Gastrocnemius medialis (tissue), 4 donors: ENCODE measurements around the gene NR1H4. TPM values are rescaled to one million over a fixed set of nuclear protein-coding genes. Genes with fewer than 3 reads are reported as not detected.
"Not testable (repeated sequence)": the region's sequence is repeated elsewhere in the genome, so short reads cannot be mapped to it uniquely, and the experiment has no call there.

ENCODE experiments used
- ATAC-seq, 2 donors: fragments of 150-250 bp; one replicate each; pipeline ENCODE4 v1.9.1; 2016
- DNase-seq, 2 donors: peaks; one replicate each; pipeline ENCODE4 v3.0.0-alpha.2; 2019
- H3K27ac ChIP-seq, 4 donors: fragments of 200-600 bp; sonication (generic); 1 replicate in 1 of 4; 2 replicates in 3 of 4; pipeline ENCODE4 v1.5.1; 2016 to 2018; ENCODE audit warnings: mild to moderate bottlenecking in 2 of 4, moderate library complexity in 1 of 4
- H3K27me3 ChIP-seq, 3 donors: fragments of 200-600 bp; sonication (generic) in 2 of 3; 1 replicate in 1 of 3; 2 replicates in 2 of 3; pipeline versions ENCODE4 v1.5.1 to v1.6.0; 2016 to 2019; ENCODE audit warnings: mild to moderate bottlenecking in 1 of 3, moderate library complexity in 1 of 3
- H3K36me3 ChIP-seq, 2 donors: fragments of 200-600 bp; sonication (generic) in 1 of 2; one replicate each; pipeline ENCODE4 v1.5.1; 2017 to 2018
- H3K4me1 ChIP-seq, 2 donors: fragments of 200-600 bp; sonication (generic) in 1 of 2; one replicate each; pipeline ENCODE4 v1.5.1; 2016 to 2017; ENCODE audit warnings: mild to moderate bottlenecking in 2 of 2
- H3K4me3 ChIP-seq, 4 donors: fragments of 200-600 bp; sonication (generic) in 3 of 4; 1 replicate in 1 of 4; 2 replicates in 3 of 4; pipeline ENCODE4 v1.5.1; 2016 to 2019; ENCODE audit warnings: mild to moderate bottlenecking in 2 of 4
- H3K9me3 ChIP-seq, 3 donors: fragments of 200-600 bp; sonication (generic) in 2 of 3; 1 replicate in 1 of 3; 2 replicates in 2 of 3; pipeline ENCODE4 v1.5.1; 2016 to 2019
- CTCF ChIP-seq, 5 experiments: fragments of 450-650 bp in 3 of 5; fragments of 200-600 bp in 2 of 5; sonication (generic) in 2 of 5; IDR thresholded peaks in 4 of 5; conservative IDR thresholded peaks in 1 of 5; 1 replicate in 4 of 5; 2 replicates in 1 of 5; pipeline ENCODE4 v1.5.1; 2016 to 2019; ENCODE audit warnings: antibody characterized with exemption in 5 of 5, mild to moderate bottlenecking in 3 of 5, moderate library complexity in 3 of 5
- POLR2A ChIP-seq, 2 donors: fragments of 450-650 bp; IDR thresholded peaks; one replicate each; pipeline ENCODE4 v1.6.1; 2017; ENCODE audit warnings: antibody characterized with exemption in 2 of 2, mild to moderate bottlenecking in 2 of 2, moderate library complexity in 2 of 2
- in situ Hi-C, 4 donors: fragments of 200-750 bp; cut with MboI; loops; one replicate each; pipeline versions ENCODE4 v1.15.0 to v1.8.0; 2017; ENCODE audit warnings: low sequenced_read_pairs in 4 of 4
- intact Hi-C: fragments of 100-400 bp; cut with DNase I; formaldehyde crosslinking; loops from one replicate; pipeline ENCODE4 v1.15.1; 2023; ENCODE audit warnings: low total_unique reads
- total RNA-seq, 4 donors: library from RNA; depleted of rRNA; stranded (reverse); fragments of >200 nt; gene quantifications; one replicate each; pipeline versions ENCODE4 v1.1.0 to v1.2.3, GENCODE V29; 2016

The NR1H4 gene
- total RNA-seq, 4 donors from 2014 or later = 0.20 TPM; not detected in 3

GRCh38 chr12:100579844-100580243 is 106.2 kb downstream of the NR1H4 start:
- intact Hi-C loops = loop anchor here (10.0 kb wide), 1 partner anchor 315 kb away; the partner anchor contains the start of genes DEPDC4 and SCYL2
- TF ChIP-seq POLR2A (IDR thresholded peaks at IDR 0.05) = no peak
- no peak for TF ChIP-seq CTCF (IDR thresholded peaks at IDR 0.05 in 4 of 5, conservative IDR thresholded peaks at IDR 0.05 in 1 of 5)
- Histone ChIP-seq H3K4me1 (peaks cover under 1 to 4% of the 10 kb centered on the region in 2 donors), H3K27me3 (peaks cover 0 to 3% (median 2%) of the 10 kb centered on the region in 3 donors), H3K36me3 (no peaks in the 10 kb centered on the region), H3K27ac (no peak overlapping the region), H3K4me3 (no peak overlapping the region), H3K9me3 (no peaks in the 10 kb centered on the region)
- ATAC-seq (no peak), DNase-seq (no peak)
- in situ Hi-C loops = no loop called here

- TF ChIP-seq POLR2A (IDR thresholded peaks at IDR 0.05) = no peak
- no peak for TF ChIP-seq CTCF (IDR thresholded peaks at IDR 0.05 in 4 of 5, conservative IDR thresholded peaks at IDR 0.05 in 1 of 5)
- DNase-seq (no peak), ATAC-seq (no peak)
- H3K27me3 ChIP-seq = no peaks in the 10 kb centered on the region
- no peak overlapping the region for H3K27ac ChIP-seq
- H3K4me1 ChIP-seq = no peaks in the 10 kb centered on the region
- intact Hi-C loops (no loop called here), in situ Hi-C loops (no loop called here)
- no peak overlapping the region for H3K4me3 ChIP-seq
- no peaks in the 10 kb centered on the region for H3K9me3 ChIP-seq
- no peaks in the 10 kb centered on the region for H3K36me3 ChIP-seq
These were observed 110.6 kb downstream of the NR1H4 start for GRCh38 chr12:100584256-100584655.

GRCh38 chr12:100591979-100592378 is 118.3 kb downstream of the NR1H4 start:
- intact Hi-C loops (no loop called here), in situ Hi-C loops (no loop called here)
- H3K4me3 ChIP-seq = no peak overlapping the region
- ATAC-seq (no peak), DNase-seq (no peak)
- H3K36me3 ChIP-seq = no peaks in the 10 kb centered on the region
- H3K27ac ChIP-seq = no peak overlapping the region
- H3K4me1 ChIP-seq = no peaks in the 10 kb centered on the region
- H3K9me3 ChIP-seq = no peaks in the 10 kb centered on the region
- H3K27me3 ChIP-seq = no peaks in the 10 kb centered on the region
- TF ChIP-seq POLR2A (IDR thresholded peaks at IDR 0.05) = no peak

- Histone ChIP-seq H3K27me3 (no peaks in the 10 kb centered on the region), H3K27ac (no peak overlapping the region), H3K4me3 (no peak overlapping the region), H3K36me3 (no peaks in the 10 kb centered on the region), H3K9me3 (no peaks in the 10 kb centered on the region), H3K4me1 (no peaks in the 10 kb centered on the region)
- intact Hi-C loops = no loop called here
- in situ Hi-C loops = no loop called here
- TF ChIP-seq POLR2A (IDR thresholded peaks at IDR 0.05) (no peak), CTCF (IDR thresholded peaks at IDR 0.05 in 4 of 5, conservative IDR thresholded peaks at IDR 0.05 in 1 of 5) (no peak)
- no peak for DNase-seq
- no peak for ATAC-seq
These were observed 119.8 kb downstream of the NR1H4 start for GRCh38 chr12:100593490-100593889.

GRCh38 chr12:100601626-100602025 is 128.0 kb downstream of the NR1H4 start:
- Histone ChIP-seq H3K27ac (no peak overlapping the region), H3K9me3 (no peaks in the 10 kb centered on the region), H3K36me3 (no peaks in the 10 kb centered on the region), H3K4me1 (no peaks in the 10 kb centered on the region), H3K4me3 (no peak overlapping the region), H3K27me3 (no peaks in the 10 kb centered on the region)
- DNase-seq (no peak), ATAC-seq (no peak)
- no peak for TF ChIP-seq CTCF (IDR thresholded peaks at IDR 0.05 in 4 of 5, conservative IDR thresholded peaks at IDR 0.05 in 1 of 5)
- TF ChIP-seq POLR2A (IDR thresholded peaks at IDR 0.05) = no peak
- in situ Hi-C loops (no loop called here), intact Hi-C loops (no loop called here)

DNA sequence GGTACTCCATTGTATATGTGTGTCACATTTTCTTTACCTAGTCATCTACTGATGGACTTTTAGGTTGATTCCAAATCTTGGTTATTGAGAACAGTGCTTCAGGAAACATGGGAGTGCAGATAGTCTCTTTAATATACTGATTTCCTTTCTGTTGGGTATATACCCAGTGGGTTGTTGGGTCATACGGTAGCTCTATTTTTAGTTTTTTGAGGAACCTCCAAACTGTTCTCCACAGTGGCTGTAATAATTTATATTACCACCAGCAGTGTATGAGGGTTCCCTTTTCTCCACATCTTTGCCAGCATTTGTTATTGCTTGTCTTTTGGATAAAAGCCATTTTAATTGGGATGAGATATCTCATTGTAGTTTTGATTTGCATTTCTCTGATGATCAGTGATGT is 129.3 kb downstream of the NR1H4 start:
- H3K36me3 ChIP-seq, H3K27ac ChIP-seq, in situ Hi-C loops, H3K27me3 ChIP-seq, H3K4me1 ChIP-seq, H3K9me3 ChIP-seq, H3K4me3 ChIP-seq, ATAC-seq, DNase-seq, intact Hi-C loops: not testable (repeated sequence)
